Measurements from ENCODE around the gene MYO9B.
"Not testable (repeated sequence)": the region's sequence is repeated elsewhere in the genome, so short reads cannot be mapped to it uniquely, and the experiment has no call there.

The MYO9B gene

GRCh38 chr19:17121736-17122293 lies 46.2 kb downstream of the MYO9B start:
- no peak for DNase-seq

- no peak for DNase-seq
Measured at GRCh38 chr19:17123041-17123440, 47.5 kb downstream of the MYO9B start.

- DNase-seq, result no peak
Measured at GRCh38 chr19:17124025-17124424, 48.4 kb downstream of the MYO9B start.

- DNase-seq, result no peak
Measured at GRCh38 chr19:17125062-17125727, 49.6 kb downstream of the MYO9B start.

- DNase-seq, result peak; percentile 48 to 50
Measured at GRCh38 chr19:17125728-17126677, 50.4 kb downstream of the MYO9B start.

GRCh38 chr19:17127671-17128070 lies 52.1 kb downstream of the MYO9B start:
- DNase-seq, result no peak

- DNase-seq, result no peak
Measured at GRCh38 chr19:17128403-17128802, 52.8 kb downstream of the MYO9B start.

- DNase-seq, result no peak
Measured at GRCh38 chr19:17128820-17129219, 53.2 kb downstream of the MYO9B start.

GRCh38 chr19:17129377-17129776 lies 53.8 kb downstream of the MYO9B start:
- DNase-seq, result no peak

GRCh38 chr19:17135001-17135853 lies 59.6 kb downstream of the MYO9B start:
- DNase-seq, result no peak

- DNase-seq, result no peak
Measured at GRCh38 chr19:17136021-17136420, 60.4 kb downstream of the MYO9B start.

- DNase-seq, result no peak
Measured at GRCh38 chr19:17136617-17137016, 61.0 kb downstream of the MYO9B start.

GRCh38 chr19:17137417-17137816 lies 61.8 kb downstream of the MYO9B start:
- DNase-seq, result no peak

GRCh38 chr19:17138052-17138846 lies 62.7 kb downstream of the MYO9B start:
- not testable (repeated sequence) for DNase-seq

GRCh38 chr19:17138937-17139598 lies 63.5 kb downstream of the MYO9B start:
- DNase-seq, result no peak

GRCh38 chr19:17144771-17145170 lies 69.2 kb downstream of the MYO9B start:
- DNase-seq, result not testable (repeated sequence)

GRCh38 chr19:17145546-17146497 lies 70.2 kb downstream of the MYO9B start:
- DNase-seq, result no peak

GRCh38 chr19:17148130-17148529 lies 72.6 kb downstream of the MYO9B start:
- DNase-seq, result no peak

- no peak for DNase-seq
Measured at GRCh38 chr19:17149393-17150135, 74.0 kb downstream of the MYO9B start.

All from activated CD4-positive, alpha-beta T cell treated with anti-CD3 and anti-CD28 coated beads, Interleukin-2, amount 50 U/mL, for 4 hours (primary cell).